Fibroblast of the aortic adventitia (primary cell): ENCODE results near the gene MEGF10. TPM values are rescaled to one million over a fixed set of nuclear protein-coding genes. Genes with fewer than 3 reads are reported as not detected.

Source experiments
- DNase-seq: peaks from one replicate; pipeline ENCODE4 v3.0.0-alpha.2; 2010; ENCODE audit warnings: low read depth
- H3K4me3 ChIP-seq: 2 replicates; pipeline ENCODE4 v1.5.1; 2011; ENCODE audit warnings: low read depth, mild to moderate bottlenecking, control low read depth, low read length, moderate library complexity
- total RNA-seq: library from RNA; depleted of rRNA; stranded (reverse); fragments of >200 nt; gene quantifications from 2 replicates; pipeline ENCODE4 v1.2.3, GENCODE V29; 2012; ENCODE audit warnings: low replicate concordance
- TF ChIP-seq, protein P1 (sequence below): IDR thresholded peaks from 2 replicates; pipeline ENCODE4 v1.5.1; 2011; ENCODE audit warnings: mild to moderate bottlenecking, low read length, control low read depth, inconsistent platforms; ENCODE audit not compliant: insufficient read depth

The MEGF10 gene
- total RNA-seq, 1 donor = not detected

DNA sequence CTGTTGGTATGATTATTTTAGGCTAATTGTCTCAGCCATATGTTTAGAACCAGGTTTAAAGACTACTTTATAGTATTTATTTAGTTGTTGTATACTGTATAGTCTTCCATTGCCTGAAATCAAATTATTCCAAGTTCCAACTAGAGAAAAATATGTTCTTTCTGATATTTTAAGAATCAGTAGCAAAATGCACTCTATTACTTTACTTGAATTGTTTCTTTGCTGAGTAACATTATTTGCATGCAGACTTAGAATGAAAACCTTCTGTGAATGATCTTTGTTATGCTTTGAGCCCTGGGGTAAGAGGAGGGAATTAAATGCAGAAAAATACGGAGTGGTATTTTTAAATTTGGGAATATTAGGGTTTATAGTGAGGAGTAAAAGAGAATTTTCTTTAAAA, 47.9 kb downstream of the MEGF10 start:
- DNase-seq = no peak

DNA sequence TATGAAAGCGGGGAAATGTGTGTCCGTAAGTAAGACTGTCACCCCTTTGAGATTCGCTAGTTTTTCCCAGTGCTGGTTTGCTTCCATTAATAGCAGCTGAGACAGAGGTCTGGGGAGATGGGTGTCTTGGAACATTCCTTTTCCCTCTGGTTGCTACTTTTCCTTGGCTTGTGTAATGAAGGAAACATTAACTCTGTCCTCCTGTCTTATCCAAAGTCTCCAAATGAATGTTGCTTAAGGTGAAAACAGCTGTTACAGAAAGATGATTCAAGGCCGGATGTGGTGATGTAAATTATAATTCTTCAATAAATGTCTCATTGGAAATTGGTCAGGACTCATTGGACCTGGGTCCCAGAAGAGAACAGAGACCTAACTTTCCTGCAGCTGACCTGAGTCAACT, 50.0 kb downstream of the MEGF10 start:
- TF ChIP-seq, protein P1, sequence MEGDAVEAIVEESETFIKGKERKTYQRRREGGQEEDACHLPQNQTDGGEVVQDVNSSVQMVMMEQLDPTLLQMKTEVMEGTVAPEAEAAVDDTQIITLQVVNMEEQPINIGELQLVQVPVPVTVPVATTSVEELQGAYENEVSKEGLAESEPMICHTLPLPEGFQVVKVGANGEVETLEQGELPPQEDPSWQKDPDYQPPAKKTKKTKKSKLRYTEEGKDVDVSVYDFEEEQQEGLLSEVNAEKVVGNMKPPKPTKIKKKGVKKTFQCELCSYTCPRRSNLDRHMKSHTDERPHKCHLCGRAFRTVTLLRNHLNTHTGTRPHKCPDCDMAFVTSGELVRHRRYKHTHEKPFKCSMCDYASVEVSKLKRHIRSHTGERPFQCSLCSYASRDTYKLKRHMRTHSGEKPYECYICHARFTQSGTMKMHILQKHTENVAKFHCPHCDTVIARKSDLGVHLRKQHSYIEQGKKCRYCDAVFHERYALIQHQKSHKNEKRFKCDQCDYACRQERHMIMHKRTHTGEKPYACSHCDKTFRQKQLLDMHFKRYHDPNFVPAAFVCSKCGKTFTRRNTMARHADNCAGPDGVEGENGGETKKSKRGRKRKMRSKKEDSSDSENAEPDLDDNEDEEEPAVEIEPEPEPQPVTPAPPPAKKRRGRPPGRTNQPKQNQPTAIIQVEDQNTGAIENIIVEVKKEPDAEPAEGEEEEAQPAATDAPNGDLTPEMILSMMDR = no peak
- DNase-seq = no peak
- H3K4me3 ChIP-seq = no peak overlapping the region

More for the DNA sequence above, 47.9 kb downstream of the MEGF10 start:
- H3K4me3 ChIP-seq = no peak overlapping the region
- TF ChIP-seq, protein P1 = no peak

DNA sequence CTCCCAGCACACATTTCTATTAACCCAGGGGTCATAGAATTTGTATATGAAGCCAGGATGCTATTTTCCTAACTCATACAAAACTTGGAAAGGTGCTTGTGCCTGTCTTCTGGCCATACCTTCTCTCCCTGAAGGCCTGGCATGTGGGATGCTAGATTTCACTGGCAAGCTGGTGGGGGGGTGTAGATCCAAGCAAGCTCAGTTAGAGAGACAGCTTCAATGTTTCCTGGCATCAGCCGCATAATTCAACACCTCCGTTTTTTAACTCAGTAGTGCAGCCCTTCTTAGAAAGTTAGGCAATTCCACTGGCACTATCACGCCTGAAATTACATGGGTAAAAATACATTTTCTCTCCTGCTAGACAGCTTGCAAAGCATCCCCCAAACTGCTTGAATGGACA, 51.8 kb downstream of the MEGF10 start:
- TF ChIP-seq, protein P1 = no peak
- DNase-seq = no peak
- no peak overlapping the region for H3K4me3 ChIP-seq

DNA sequence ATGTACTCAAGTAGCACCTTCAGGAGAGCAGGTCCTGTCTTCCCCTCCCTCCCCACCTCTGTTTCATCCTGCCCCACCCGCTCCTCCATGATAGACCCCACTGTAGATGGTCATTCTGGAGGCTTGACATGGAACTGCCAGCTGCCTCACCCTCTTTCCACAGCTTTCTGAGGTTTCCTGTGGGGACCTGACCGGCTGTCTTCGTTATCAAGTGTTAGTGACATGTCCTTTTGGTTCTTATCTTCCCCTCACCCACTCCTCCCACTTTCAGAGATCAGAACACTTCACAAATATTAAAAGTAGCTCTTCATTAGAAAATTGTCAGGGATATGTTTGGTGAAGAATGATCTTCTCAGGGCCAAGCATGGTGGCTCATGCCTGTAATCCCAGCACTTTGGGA, 52.7 kb downstream of the MEGF10 start:
- DNase-seq = no peak
- TF ChIP-seq, protein P1 = no peak
- H3K4me3 ChIP-seq = no peak overlapping the region

DNA sequence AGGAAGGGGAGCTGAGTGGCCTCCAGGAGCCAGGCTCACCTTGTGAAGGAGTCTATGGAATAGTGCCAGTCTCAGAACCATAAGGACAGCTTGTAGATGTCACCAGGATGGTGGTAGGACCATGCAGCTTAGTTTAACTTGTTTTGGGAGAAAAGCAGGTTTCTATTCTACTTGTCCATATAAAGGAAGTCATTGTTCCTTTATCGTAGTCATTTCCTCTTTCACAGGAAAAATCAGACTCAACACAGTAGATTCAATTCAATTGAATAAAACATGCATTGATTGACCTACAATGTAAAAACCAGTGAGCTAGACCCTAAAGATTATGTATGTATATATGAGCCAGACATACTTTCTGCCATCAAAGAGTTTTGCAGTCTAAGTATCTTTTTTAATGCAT, 53.3 kb downstream of the MEGF10 start:
- TF ChIP-seq, protein P1 = no peak
- no peak overlapping the region for H3K4me3 ChIP-seq
- DNase-seq = no peak

DNA sequence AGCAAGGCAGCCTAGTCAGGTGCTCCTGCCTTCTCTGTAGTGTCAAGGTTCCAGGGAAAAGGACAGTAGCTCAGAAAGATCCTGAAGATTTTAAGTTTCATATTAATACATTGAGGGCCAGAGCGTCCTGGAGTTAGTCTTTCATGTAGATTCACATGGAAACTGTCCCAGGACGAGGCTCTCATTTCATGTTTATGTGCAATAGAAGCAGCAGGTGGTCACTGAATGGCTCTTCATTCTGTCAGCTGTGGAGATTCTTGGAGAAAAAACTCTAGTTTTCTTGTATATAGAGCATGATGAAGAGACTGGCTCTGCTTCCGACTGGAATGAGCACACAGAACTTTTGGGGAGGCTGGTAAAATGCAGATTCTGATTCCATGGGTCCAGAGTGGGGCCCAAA, 54.3 kb downstream of the MEGF10 start:
- TF ChIP-seq, protein P1 = no peak
- DNase-seq = no peak
- no peak overlapping the region for H3K4me3 ChIP-seq

DNA sequence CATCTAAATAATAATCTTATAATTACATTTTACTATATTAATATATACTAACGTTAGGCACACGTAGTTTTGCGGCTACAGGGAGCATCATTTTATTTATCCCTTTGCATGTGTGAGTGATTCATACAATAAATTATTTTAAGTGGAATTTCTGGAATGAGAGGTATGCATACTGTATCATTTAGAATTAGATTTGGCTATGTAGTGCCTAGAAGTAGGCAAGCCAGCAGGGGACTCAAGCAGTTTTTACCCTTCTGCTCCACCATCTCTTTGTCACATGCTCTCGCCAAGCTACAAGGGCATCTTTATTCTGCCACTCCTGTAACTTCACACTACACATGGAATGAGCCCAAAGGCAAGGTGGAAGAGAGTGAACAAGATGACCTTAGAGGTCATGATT, 60.8 kb downstream of the MEGF10 start:
- DNase-seq = peak; percentile 1
- H3K4me3 ChIP-seq = no peak overlapping the region
- TF ChIP-seq, protein P1 = no peak
